NCI-H146 (cell line): ENCODE data around the gene CUX1.
"Not testable (repeated sequence)": the region's sequence is repeated elsewhere in the genome, so short reads cannot be mapped to it uniquely, and the experiment has no call there.

ENCODE experiments used
- DNase-seq: peaks from one replicate; lab custom pipeline; 2025; lab: John Stamatoyannopoulos, UW

Gene CUX1

DNA sequence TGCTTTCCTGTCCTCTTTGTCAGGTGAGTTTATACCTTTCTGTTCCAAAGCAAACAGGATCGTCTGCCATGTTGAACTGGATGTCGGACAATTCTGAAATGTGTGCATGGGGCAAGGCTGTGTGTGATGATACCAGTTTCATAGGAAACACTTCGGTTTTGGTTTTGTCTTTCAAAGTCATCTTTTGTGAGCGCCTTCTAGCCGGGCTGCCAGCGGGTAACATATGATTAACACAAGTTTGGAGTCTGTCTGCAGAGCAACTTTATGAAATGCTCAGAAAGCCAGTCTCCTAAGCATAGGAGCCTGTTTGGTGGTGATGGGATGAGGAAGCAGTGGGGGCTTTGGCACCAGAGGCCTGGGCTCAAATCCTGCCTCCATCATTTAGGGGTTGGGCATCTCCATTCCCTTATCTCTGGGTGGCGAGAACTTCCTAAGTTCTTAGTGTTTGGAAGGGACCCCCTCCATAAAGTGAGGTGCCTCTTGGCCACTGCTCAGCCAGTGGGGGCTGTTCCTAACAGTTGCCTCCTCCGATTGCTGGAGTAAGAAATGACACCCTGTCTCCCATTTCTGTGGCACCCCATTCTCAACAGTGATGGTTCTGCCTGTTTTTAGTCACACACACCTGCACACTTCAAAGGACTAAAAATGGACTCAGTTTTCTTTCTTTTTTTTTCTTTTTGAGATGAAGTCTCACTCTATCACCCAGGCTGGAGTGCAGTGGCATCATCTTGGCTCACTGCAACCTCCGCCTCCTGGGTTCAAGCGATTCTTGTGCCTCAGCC, 36.8 kb downstream of the CUX1 start:
- no peak for DNase-seq

DNA sequence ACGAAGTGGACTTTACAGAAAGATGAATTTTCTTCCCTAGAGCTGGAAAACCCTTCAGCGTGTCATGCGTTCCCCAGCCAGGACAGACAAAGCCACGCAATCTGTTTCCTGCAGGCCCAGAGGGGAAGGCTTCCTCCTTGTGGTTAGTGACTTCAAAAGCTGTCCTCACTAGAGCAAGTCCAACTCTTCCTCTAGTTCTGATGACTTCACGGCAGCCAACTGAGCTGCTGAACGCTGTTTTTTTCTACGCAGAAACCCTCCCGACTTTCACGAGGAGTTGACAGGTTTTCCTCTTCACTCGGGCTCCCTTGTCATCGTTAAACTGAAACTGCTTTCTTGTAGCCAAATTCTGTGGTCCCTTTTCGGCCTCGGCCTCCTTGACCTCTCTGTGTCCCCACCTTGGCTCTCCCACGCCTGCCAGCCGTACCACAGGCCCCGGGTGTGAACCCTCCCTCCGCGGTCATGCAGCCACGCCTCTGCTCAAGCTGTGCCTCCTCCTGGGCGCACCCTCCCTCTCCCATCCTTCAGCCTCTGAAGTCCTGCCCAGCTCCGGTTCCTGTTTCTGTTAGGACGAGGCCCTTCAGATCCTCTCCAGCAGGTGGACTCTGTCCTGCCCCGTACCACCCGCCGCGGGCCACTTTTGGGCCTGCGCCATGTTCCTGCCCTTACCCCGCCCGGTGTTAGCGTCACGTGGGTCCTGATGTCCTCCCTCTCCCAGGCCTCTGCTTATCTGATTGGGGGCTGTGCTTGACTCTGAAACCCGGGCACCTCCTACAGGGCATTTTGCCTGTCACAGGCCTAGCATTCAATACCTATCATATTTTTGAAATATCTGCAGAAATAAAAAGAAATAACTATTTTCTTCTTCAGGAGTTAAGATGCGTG, 39.3 kb downstream of the CUX1 start:
- DNase-seq: no peak

- DNase-seq: no peak
Observed at GRCh38 chr7:101857358-101857811, 40.0 kb downstream of the CUX1 start.

DNA sequence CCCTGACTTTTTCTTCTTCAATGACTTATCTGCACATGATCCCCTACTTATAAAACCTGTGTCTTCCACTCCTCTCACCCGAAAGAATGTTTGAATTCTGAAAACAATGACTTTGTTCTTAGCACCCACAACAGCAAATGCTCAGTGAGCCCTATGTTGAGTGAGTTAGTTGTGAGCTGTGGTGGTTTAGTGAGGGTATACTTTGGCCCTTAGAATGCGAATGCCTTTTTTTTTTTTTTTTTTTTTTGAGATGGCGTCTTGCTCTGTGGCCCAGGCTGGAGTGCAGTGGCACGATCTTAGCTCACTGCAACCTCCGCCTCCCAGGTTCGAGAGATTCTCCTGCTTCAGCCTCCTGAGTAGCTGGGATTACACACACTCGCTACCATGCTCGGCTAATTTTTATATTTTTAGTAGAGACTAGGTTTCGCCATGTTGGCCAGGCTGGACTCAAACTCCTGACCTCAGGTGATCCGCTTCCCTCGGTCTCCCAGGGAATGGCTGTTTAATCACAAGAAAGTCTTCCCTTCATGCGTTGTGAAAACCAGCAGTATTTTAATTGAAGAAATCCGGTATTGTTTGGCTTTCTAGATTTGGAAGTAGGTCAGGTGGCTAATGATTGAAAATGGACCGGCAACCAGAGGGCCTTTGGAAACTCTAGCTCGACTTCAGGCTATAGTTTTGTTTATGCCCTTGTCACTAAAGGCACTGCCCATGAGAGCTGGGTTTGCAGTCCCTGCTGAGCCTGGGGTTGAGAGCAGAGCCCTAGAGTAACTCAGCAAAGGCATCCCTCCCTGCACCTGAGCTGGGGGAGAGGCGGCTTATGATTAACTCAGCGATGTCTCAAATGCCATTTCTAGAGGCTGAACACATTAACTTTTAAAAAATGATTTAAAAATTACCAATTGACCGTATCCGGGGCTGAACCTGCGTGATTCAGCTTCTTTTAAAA, 41.3 kb downstream of the CUX1 start:
- no peak for DNase-seq

- DNase-seq: no peak
Observed at GRCh38 chr7:101859411-101860106, 42.1 kb downstream of the CUX1 start.

DNA sequence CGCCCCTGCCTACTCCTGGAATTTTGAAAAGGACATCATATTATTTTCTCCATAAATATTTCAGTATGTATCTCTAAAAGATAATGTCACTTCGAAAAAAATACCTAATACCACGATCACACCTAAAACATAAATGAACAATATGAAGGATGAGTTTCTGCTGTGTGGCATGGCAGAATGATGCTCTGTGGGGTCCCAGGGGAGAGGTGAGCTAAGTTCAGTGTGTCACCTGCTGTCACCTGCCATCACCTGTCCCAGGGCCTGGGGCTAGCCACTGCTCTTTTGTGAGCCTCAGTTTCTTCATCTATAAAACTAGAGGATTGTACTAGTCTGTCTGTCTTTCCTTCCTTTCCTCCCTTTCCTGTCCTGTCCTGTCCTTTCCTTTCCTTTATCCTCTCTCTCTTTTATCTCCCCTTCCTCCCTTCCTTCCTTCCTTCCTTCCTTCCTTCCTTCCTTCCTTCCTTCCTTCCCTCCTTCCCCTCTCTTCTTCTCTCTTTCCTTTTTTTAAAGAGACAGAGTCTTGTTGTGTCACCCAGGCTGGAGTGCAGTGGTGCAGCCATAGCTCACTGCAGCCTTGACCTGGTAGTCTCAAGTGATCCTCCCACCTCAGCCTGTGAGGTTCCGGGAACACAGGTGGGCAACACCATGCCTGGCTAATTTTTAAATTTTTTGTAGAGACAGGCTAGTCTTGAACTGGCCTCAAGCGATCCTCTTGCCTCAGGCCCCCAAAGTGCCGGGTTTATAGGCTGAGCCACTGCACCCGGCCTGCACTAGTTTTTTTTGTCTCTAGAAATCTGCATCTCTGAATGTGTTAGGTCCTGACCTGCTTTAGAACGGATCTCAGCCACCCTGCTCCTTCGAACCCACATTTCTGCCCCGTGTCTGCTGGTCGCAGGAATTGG, 43.1 kb downstream of the CUX1 start:
- no peak for DNase-seq

DNA sequence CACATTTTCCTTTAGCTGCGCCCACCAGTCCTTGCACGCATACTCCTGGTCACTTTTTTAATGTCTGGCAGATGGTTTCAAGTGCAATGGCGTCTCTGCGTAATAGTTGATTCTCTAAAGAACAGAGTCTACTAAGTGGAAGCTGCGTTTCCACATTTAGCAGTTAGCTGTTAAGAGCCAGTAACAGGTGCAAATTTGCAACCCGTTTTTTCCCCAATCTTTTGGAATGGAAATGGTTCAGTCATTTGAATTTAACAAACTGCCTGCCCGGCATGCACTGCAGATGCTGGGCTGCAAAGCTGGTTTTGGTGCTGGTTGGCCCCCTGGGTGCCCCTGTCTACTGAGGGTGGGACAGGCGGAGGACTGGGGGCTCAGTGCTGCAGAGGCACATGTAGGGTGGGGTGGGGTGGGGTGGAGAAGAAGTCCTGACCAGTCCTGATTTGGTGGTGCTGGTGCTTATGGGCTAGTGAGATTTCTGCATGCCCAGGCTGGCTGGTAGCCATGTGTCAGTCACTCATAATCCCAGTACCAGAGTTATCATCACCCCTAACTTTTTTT, 43.9 kb downstream of the CUX1 start:
- no peak for DNase-seq

DNA sequence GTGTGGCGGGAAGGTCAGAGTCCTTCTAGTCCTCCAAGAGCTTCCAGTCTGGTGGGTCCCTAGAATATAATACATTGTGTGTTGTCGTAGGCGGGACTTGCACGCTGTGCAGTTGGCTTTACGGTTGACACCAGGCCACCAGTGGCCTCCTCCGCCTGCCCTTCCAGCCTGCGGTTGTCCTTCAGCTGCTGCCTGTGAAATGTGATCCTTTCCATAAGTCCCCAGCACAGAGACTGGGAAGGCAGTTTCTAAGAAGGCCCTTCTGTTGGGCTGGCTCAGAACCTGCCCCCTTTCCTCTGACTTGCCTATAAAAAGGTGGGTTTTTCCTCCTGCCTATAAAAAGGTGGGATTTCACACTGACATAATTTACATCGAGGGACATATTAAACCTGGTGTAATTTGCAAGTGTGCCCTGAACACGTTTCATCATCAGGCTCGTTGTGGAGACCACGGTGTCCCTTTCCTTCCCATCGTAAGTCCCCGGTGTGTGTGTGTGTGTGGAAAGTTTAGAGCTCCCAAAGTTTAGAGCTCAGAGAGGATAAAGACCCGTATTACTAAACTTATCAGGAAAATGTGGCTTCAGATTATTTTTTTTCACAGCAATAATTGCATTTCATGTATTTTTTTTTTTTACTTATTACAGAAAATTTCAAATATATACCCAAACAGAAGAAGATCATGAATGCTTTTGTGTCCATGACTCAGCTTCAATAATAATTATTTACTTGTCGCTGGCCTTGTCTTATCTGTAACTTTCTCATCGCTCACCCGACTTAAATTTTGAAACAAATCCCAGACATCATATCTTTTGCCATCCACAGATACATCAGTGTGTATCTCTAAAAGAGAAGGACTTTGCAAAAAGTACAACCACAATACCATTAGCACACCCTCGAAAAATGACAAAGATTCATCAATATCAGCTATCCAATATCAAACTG, 45.1 kb downstream of the CUX1 start:
- DNase-seq: no peak

DNA sequence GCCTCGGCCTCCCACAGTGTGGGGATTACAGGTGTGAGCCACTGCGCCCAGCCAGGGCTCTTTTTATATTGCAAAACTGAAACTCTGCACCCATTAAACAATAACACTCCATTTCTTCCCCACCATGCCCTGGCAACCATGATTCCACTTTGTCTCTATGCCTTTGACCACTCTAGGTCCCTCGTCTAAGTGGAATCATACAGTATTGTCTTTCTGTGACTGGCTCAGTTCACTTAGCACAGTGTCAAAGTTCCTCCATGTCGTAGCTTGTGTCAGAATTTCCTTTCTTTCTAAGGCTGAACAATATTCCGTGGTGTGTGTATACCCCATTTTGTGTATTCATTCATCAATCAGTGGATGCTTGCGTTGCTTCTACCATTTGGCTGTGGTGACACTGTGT, 46.2 kb downstream of the CUX1 start:
- DNase-seq: no peak

GRCh38 chr7:101864039-101864438, 46.6 kb downstream of the CUX1 start:
- no peak for DNase-seq

DNA sequence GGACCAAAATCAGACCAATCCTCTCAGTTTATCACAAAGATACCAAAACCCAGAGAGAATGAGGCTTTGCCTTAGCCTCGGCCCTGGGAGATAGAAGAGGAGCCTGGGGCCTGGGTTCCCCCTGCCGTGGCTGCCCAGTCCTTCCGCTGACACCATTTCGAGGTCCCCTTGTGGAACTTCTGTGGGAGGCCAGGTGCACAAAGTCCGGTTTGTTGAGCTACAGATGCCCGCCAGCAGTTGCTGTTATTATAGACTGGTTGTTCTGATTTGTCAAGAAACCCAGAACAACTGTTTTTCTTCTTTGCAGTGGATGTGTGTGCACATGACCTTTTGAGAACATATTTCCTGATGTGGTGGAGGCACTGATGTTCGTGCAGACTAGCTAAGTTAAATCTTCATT, 47.6 kb downstream of the CUX1 start:
- no peak for DNase-seq

DNA sequence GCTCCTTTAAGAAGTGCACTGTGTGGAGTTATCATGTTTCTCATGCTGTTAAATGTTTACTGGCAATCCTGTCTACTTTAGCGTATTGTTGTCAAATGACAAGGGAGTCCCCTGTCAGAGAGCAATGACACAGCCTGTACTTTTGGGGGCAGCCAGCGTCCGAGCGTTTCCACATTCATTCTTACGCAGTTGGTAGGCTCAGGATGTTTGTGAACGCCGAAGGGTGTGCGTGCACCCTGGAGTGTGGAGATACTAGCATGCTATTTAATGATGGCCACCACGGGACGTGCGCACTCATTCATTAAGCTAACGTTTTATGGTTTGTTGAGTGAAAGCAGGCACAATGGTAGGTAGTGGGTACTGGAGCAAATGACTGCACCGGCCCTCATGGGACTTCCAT, 48.0 kb downstream of the CUX1 start:
- DNase-seq: no peak

DNA sequence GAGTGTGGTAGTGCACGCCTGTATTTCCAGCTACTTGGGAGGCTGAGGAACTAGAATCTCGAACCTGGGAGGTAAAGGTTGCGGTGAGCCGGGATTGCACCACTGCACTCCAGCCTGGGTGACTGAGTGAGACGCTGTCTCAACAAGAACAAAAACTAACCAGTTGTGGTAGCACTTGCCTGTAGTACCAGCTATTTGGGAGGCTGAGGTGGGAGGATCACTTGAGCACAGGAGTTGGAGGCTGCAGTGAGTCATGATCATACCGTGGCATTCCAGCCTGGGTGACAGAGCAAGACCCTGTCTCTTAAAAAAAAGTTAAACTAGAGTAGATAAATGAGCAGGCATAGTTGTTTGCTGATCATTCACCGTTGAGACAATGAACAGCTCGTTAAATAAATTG, 48.9 kb downstream of the CUX1 start:
- no peak for DNase-seq

DNA sequence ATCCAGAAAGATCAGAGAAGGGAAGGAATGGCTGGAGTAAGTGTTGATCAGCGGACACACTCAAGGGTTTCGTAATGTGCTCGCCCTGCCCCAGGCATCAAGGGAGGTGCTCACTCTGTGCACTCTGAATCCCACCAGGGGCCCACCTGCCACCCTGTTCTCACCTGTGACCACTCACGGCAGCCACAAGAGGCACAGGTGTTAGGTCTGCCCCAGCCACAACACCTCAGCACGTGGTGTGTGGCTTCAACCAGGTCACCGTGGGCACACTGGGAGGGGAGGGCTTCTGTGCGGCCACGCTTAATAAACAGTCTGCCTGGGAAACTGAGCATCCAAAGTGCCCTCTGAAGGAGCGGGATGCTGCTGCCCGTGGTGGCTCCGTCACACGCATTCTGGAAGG, 49.8 kb downstream of the CUX1 start:
- DNase-seq: no peak

DNA sequence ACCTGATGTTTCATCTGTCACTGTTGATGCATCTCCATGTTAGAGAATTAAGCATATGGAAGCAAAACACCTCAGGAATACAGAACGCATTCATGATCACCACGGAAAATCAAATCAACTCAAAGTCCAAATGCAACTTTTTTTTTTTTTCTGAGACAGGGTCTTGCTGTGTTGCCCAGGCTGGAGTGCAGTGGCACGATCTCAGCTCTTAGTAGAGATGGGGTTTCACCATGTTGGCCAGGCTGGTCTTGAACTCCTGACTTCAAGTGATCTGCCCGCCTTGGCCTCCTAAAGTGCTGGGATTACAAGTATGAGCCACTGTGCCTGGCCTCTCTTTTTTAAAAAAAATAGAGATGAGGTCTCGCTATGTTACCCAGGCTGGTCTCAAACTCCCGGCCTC, 50.3 kb downstream of the CUX1 start:
- not testable (repeated sequence) for DNase-seq

DNA sequence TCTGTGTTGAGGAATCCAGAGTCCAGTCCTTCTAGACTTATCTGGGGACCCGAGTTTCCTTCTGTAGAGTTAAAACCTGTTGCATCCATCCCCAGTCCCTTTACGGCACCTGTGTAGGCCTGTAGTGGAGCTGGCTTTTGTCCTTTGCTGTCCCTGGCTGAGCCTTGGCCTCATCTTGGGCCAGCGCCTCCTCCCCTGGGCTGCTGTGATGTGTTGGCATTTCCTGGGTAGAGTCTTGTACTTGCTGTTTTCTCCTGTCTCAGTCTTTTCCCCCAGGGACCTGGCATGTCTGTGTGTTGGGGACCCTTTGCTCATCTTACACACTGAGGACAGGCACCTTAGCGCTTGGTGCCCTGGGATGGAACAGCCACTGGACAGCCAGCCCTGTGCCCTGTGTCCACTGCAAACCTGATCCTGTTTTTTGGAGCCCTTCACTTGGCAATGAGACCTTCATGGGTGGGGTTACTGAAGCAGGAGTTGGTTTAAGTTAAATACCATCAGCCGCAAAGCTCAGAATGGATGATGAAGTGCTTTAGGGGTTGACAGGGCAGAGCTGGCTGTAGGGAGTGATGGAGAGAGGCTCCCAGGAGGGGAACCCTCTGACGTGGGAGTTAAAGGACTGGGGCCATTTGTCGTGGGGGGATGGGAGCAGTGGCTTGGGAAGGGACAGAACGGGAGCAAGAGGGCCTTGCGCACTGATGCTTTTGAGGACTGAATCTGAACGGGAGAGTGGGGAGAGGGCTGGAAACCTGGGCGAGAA, 50.9 kb downstream of the CUX1 start:
- DNase-seq: no peak

DNA sequence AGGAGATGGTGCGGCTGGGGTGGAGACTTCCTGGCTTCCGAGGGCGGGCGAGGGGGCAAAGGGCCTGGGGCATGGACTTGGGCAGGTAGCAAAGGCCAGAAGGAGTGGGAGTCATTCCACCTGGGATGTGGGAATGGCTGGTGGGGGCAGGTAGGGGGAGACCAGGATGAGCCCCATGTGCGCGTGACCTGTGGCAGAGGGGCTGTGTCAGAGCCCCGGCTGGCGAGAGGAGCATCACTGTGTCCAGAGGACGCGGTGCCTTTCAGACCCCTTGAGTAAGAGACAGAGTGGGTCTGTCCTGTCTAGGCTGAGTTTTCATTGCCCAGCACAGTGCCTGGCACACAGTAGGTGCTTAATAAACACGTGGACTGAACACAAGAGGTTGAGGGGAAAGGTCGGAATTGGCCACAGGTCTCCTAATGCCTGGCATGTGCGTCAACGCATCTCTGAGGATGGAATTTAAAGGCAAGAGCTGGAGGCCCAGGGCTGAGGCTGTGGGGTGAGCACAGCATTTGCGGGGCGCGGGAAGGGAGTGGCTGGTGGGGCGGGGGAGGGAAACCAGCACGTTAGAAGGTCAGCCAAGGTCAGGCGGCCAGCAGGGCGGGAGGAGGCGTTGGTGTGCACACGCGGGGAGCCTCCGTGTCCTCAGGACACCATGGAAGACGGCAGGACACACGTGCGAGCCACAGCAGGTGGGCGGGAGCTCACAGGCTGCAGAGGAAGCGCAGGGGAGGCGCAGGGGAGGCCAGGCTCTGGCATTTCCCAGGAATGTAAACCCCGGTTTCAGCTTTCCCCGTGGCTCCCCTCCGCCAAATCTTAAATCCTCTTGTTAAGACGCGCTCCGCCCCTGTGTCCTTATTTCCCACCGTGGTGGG, 51.8 kb downstream of the CUX1 start:
- no peak for DNase-seq
